ENCODE measurements around the gene CDC25B.
A peak's percentile ranks its signal among the peaks of the same experiment; 100 is the strongest.
"Not testable (repeated sequence)": the region's sequence is repeated elsewhere in the genome, so short reads cannot be mapped to it uniquely, and the experiment has no call there.

CDC25B gene

GRCh38 chr20:3808544-3808943 lies 12.4 kb downstream of the CDC25B start:
- no peak for DNase-seq

- peak; percentile 95 for DNase-seq
Measured at GRCh38 chr20:3811467-3812258, 15.6 kb downstream of the CDC25B start.

- DNase-seq, result no peak
Measured at GRCh38 chr20:3812259-3812681, 16.2 kb downstream of the CDC25B start.

- no peak for DNase-seq
Measured at GRCh38 chr20:3812975-3813847, 17.1 kb downstream of the CDC25B start.

- no peak for DNase-seq
Measured at GRCh38 chr20:3813848-3814581, 17.9 kb downstream of the CDC25B start.

- no peak for DNase-seq
Measured at GRCh38 chr20:3814928-3815495, 18.9 kb downstream of the CDC25B start.

- no peak for DNase-seq
Measured at GRCh38 chr20:3815703-3816315, 19.7 kb downstream of the CDC25B start.

- peak; percentile 72 for DNase-seq
Measured at GRCh38 chr20:3818155-3819151, 22.3 kb downstream of the CDC25B start.

GRCh38 chr20:3819411-3820047 lies 23.4 kb downstream of the CDC25B start:
- DNase-seq, result no peak

- peak; percentile 96 for DNase-seq
Measured at GRCh38 chr20:3820048-3820900, 24.2 kb downstream of the CDC25B start, which contains the start of gene AP5S1. AP5S1 (plus strand) TSS chr20:3820547; CDS start chr20:3822118, 1,571 bp downstream.

GRCh38 chr20:3820901-3821727 lies 25.0 kb downstream of the CDC25B start:
- DNase-seq, result no peak

GRCh38 chr20:3821996-3822395 lies 25.9 kb downstream of the CDC25B start:
- DNase-seq, result no peak

GRCh38 chr20:3823881-3824280 lies 27.8 kb downstream of the CDC25B start:
- no peak for DNase-seq

GRCh38 chr20:3825526-3825925 lies 29.4 kb downstream of the CDC25B start:
- no peak for DNase-seq

GRCh38 chr20:3826420-3826819 lies 30.3 kb downstream of the CDC25B start:
- DNase-seq, result no peak

GRCh38 chr20:3828798-3829197 lies 32.7 kb downstream of the CDC25B start:
- DNase-seq, result no peak

- not testable (repeated sequence) for DNase-seq
Measured at GRCh38 chr20:3829891-3830290, 33.8 kb downstream of the CDC25B start.

- no peak for DNase-seq
Measured at GRCh38 chr20:3836132-3836531, 40.0 kb downstream of the CDC25B start.

- DNase-seq, result no peak
Measured at GRCh38 chr20:3839328-3839727, 43.2 kb downstream of the CDC25B start.
